ENCODE measurements around the gene BMPER. TPM values are rescaled to one million over a fixed set of nuclear protein-coding genes. Genes with fewer than 3 reads are reported as not detected.

Gene BMPER
- total RNA-seq, 1 donor from 2014 or later: 10.2 TPM

- Mint-ChIP-seq H3K36me3 (no peaks in the 10 kb centered on the region), H3K9me3 (no peaks in the 10 kb centered on the region), H3K27me3 (peaks cover 13% of the 10 kb centered on the region), H3K27ac (no peak overlapping the region), H3K4me3 (no peak overlapping the region), H3K4me1 (ENCODE audit: unreplicated experiment) (peaks cover 22% of the 10 kb centered on the region)
- TF ChIP-seq CTCF (conservative IDR thresholded peaks at IDR 0.05): no peak
- no peak for DNase-seq (ENCODE audit: extremely low spot score, unreplicated experiment)
These were observed 21.7 kb upstream of the BMPER start for GRCh38 chr7:33883671-33883965.

GRCh38 chr7:33885290-33886148 is 19.8 kb upstream of the BMPER start:
- Mint-ChIP-seq H3K4me1 (ENCODE audit: unreplicated experiment) (peaks cover 22% of the 10 kb centered on the region), H3K36me3 (no peaks in the 10 kb centered on the region), H3K27me3 (peaks cover 23% of the 10 kb centered on the region), H3K27ac (peak overlapping the region; percentile 49), H3K9me3 (no peaks in the 10 kb centered on the region), H3K4me3 (no peak overlapping the region)
- no peak for DNase-seq (ENCODE audit: extremely low spot score, unreplicated experiment)
- no peak for TF ChIP-seq CTCF (conservative IDR thresholded peaks at IDR 0.05)

GRCh38 chr7:33886149-33886623 is 19.2 kb upstream of the BMPER start:
- Mint-ChIP-seq H3K36me3 (no peaks in the 10 kb centered on the region), H3K4me1 (ENCODE audit: unreplicated experiment) (peaks cover 22% of the 10 kb centered on the region), H3K9me3 (no peaks in the 10 kb centered on the region), H3K27me3 (peaks cover 23% of the 10 kb centered on the region), H3K27ac (no peak overlapping the region), H3K4me3 (no peak overlapping the region)
- DNase-seq (ENCODE audit: extremely low spot score, unreplicated experiment): no peak
- TF ChIP-seq CTCF (conservative IDR thresholded peaks at IDR 0.05): peak; percentile 65

GRCh38 chr7:33887266-33887975 is 17.9 kb upstream of the BMPER start:
- no peak for TF ChIP-seq CTCF (conservative IDR thresholded peaks at IDR 0.05)
- peaks cover 22% of the 10 kb centered on the region for H3K4me1 Mint-ChIP-seq (ENCODE audit: unreplicated experiment)
- DNase-seq (ENCODE audit: extremely low spot score, unreplicated experiment): no peak
- no peak overlapping the region for H3K27ac Mint-ChIP-seq
- H3K4me3 Mint-ChIP-seq: no peak overlapping the region
- H3K36me3 Mint-ChIP-seq: no peaks in the 10 kb centered on the region
- H3K27me3 Mint-ChIP-seq: peaks cover 28% of the 10 kb centered on the region
- no peaks in the 10 kb centered on the region for H3K9me3 Mint-ChIP-seq

- H3K27ac Mint-ChIP-seq: no peak overlapping the region
- H3K27me3 Mint-ChIP-seq: peaks cover 34% of the 10 kb centered on the region
- H3K4me3 Mint-ChIP-seq: no peak overlapping the region
- no peaks in the 10 kb centered on the region for H3K36me3 Mint-ChIP-seq
- DNase-seq (ENCODE audit: extremely low spot score, unreplicated experiment): no peak
- TF ChIP-seq CTCF (conservative IDR thresholded peaks at IDR 0.05): no peak
- no peaks in the 10 kb centered on the region for H3K9me3 Mint-ChIP-seq
- peaks cover 22% of the 10 kb centered on the region for H3K4me1 Mint-ChIP-seq (ENCODE audit: unreplicated experiment)
These were observed 17.2 kb upstream of the BMPER start for GRCh38 chr7:33888166-33888565.
